Fibroblast of lung (primary cell): ENCODE data around the gene CTR9.

Source experiments
- EZH2 ChIP-seq: IDR thresholded peaks from 2 replicates; pipeline ENCODE4 v1.5.1; 2012; ENCODE audit warnings: low read length, control low read depth, mild to moderate bottlenecking; ENCODE audit errors: missing control alignments
- TF ChIP-seq, protein P1 (sequence below), 2 donors: IDR thresholded peaks in 1 of 2; conservative IDR thresholded peaks in 1 of 2; 1 replicate in 1 of 2; 2 replicates in 1 of 2; pipeline ENCODE4 v1.5.1; 2011 to 2012; ENCODE audit warnings: low read length in 2 of 2, control low read depth in 1 of 2, inconsistent platforms in 1 of 2, low read depth in 1 of 2, mild to moderate bottlenecking in 1 of 2

GRCh38 chr11:10761085-10761698 is 10.1 kb downstream of the CTR9 start:
- TF ChIP-seq, protein P1, sequence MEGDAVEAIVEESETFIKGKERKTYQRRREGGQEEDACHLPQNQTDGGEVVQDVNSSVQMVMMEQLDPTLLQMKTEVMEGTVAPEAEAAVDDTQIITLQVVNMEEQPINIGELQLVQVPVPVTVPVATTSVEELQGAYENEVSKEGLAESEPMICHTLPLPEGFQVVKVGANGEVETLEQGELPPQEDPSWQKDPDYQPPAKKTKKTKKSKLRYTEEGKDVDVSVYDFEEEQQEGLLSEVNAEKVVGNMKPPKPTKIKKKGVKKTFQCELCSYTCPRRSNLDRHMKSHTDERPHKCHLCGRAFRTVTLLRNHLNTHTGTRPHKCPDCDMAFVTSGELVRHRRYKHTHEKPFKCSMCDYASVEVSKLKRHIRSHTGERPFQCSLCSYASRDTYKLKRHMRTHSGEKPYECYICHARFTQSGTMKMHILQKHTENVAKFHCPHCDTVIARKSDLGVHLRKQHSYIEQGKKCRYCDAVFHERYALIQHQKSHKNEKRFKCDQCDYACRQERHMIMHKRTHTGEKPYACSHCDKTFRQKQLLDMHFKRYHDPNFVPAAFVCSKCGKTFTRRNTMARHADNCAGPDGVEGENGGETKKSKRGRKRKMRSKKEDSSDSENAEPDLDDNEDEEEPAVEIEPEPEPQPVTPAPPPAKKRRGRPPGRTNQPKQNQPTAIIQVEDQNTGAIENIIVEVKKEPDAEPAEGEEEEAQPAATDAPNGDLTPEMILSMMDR (conservative IDR thresholded peaks at IDR 0.05 in 1 of 2, IDR thresholded peaks at IDR 0.05 in 1 of 2; ENCODE audit: low read depth in 1 of 2, low read length in 2 of 2) = no peak
- TF ChIP-seq EZH2 = no peak
